Measurements from ENCODE around the gene BCAS1.

- TF ChIP-seq EZH2 (IDR thresholded peaks at IDR 0.05) = no peak
- TF ChIP-seq, protein P1, sequence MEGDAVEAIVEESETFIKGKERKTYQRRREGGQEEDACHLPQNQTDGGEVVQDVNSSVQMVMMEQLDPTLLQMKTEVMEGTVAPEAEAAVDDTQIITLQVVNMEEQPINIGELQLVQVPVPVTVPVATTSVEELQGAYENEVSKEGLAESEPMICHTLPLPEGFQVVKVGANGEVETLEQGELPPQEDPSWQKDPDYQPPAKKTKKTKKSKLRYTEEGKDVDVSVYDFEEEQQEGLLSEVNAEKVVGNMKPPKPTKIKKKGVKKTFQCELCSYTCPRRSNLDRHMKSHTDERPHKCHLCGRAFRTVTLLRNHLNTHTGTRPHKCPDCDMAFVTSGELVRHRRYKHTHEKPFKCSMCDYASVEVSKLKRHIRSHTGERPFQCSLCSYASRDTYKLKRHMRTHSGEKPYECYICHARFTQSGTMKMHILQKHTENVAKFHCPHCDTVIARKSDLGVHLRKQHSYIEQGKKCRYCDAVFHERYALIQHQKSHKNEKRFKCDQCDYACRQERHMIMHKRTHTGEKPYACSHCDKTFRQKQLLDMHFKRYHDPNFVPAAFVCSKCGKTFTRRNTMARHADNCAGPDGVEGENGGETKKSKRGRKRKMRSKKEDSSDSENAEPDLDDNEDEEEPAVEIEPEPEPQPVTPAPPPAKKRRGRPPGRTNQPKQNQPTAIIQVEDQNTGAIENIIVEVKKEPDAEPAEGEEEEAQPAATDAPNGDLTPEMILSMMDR (IDR thresholded peaks at IDR 0.05 in 2 of 3, conservative IDR thresholded peaks at IDR 0.05 in 1 of 3; ENCODE audit: borderline replicate concordance in 1 of 3, insufficient read depth in 1 of 3, low read depth in 2 of 3, low read length in 2 of 3) = no peak
- TF ChIP-seq ZNF274 (IDR thresholded peaks at IDR 0.05; ENCODE audit: low read depth, low read length) = no peak
- no peak for TF ChIP-seq JUND (IDR thresholded peaks at IDR 0.05)
Observed at GRCh38 chr20:53903652-53903987, 166.8 kb downstream of the BCAS1 start.
